Measurements from ENCODE around the gene MACROH2A1.

Gene MACROH2A1

DNA sequence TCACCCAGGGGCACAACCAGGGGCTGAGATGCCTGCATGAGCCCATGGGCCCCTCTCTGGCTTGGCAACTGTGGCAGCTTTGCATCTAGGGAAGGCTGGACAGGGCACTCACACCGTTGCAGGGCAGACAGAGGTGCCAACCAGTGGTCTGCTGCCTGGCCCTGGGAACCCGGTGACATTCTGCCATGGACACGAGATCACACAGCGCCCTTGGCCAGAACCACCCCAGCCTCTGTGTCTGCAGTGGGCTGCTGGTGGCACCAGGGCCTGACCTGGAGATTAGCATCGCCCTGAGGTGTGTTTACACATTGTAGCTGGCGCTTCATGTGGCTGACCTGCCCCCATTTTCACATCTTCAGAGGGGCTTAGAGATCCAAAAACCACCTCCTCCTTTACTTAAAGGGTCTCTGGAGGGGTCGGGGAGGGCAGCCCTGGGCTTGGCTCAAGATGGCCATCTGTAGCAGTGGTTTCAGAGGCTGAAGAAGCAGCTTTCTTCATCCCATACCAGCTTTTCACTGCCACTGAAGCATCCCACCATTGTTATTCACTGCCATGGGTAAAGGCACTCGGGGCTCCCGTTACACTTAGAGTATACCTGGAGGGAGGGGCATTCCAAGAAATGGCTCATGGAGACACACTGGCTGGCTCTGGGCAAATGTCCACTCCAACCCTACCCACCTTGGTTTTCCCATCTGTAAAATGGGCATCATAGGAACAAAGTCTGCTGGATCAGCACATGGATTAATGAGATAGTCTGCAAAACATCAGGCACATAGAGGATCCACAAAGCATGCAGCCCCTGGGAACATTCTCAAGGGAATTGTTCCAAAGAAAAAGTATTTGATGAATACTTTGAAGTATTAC lies 36.7 kb upstream of the MACROH2A1 start:
- DNase-seq, result no peak

- DNase-seq, result no peak
Measured at GRCh38 chr5:135434591-135435466, 35.8 kb upstream of the MACROH2A1 start.

- no peak for DNase-seq
Measured at GRCh38 chr5:135433681-135434426, 34.8 kb upstream of the MACROH2A1 start.

GRCh38 chr5:135432113-135432512 lies 33.1 kb upstream of the MACROH2A1 start:
- no peak for DNase-seq

GRCh38 chr5:135430135-135430437 lies 31.1 kb upstream of the MACROH2A1 start:
- no peak for DNase-seq

DNA sequence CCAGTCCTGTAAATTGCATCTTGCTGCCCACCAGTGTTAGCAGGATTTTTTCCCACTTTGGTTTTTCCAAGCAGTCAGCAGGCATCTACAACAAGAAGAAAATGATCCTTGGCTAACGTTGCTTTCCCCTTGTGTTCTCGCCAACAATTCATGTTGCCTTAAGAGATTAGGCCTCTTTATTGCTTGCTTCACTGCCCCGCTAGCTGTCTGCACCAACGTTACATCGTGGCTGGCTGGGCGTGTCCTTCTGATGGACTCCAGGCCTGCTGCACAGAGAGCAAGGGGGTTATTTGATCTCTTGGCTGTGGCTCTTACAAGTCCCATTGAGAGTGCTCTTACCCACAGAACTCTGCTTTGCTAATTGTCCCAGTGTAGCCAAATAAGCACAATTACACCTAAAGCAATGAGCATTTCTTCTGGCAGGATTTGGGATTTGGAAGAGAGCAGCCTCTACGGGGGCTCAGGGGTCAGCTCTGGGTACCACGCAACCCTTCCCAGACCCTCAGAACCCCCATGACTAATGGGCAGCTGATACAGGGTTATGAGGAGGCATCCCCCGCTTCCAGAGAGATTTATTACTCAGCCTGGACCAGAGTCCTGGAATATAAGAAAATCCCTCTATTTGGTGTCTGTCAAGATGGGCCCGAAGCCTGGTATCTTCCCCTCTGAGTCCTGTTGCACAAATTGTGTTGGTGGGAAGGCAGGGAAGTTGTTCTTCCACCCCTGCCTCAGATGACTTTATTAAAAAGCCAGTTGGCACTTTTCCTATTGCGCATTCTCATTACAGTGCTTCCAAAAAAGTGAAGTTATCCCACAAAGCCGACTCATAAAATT lies 30.5 kb upstream of the MACROH2A1 start:
- no peak for DNase-seq

DNA sequence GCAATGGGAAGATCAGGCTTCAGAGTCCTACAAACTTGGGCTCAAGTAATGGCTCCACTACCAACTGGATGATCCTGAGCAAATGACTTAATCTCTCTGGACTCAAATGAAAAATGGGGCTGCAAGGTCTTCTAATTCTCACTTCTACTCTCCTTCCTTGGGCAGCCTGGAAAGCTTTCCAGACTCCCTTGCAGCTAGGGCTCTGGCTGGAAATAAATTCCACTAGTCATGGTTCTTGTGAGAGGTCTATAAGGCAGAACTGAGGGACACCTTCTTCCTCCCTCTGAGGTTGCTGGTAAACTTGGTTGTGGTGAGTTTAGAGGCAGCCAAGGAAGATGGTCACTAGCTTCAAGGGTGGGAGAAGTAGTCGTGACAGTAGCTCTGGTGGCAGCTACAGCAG lies 29.6 kb upstream of the MACROH2A1 start:
- DNase-seq, result no peak

- DNase-seq, result no peak
Measured at GRCh38 chr5:135426102-135427082, 27.4 kb upstream of the MACROH2A1 start.

GRCh38 chr5:135425641-135426040 lies 26.6 kb upstream of the MACROH2A1 start:
- no peak for DNase-seq

GRCh38 chr5:135423846-135424168 lies 24.8 kb upstream of the MACROH2A1 start:
- no peak for DNase-seq

GRCh38 chr5:135423146-135423845 lies 24.3 kb upstream of the MACROH2A1 start:
- no peak for DNase-seq

GRCh38 chr5:135422419-135422818 lies 23.4 kb upstream of the MACROH2A1 start:
- no peak for DNase-seq

GRCh38 chr5:135417083-135417482 lies 18.1 kb upstream of the MACROH2A1 start:
- no peak for DNase-seq

DNA sequence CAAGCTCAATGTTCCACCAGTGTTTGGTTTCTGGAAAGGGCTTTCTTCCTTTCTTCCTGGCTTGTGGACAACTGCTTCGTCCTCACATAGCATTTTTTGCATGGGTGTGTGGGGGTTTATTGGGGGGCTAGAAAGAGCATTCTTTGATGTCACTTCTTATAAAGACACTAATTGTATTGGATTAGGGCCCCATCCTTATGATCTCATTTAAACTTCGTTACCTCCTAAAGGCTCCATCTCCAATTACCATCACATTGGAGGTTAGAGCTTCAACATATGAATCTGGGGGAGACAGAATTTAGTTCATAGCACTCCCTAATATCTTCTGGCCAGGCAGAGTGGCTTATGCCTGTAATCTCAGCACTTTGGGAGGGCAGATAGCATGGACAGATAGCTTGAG lies 6.1 kb upstream of the MACROH2A1 start:
- DNase-seq, result no peak

- DNase-seq, result no peak
Measured at GRCh38 chr5:135402031-135402430, 3.0 kb upstream of the MACROH2A1 start.

DNA sequence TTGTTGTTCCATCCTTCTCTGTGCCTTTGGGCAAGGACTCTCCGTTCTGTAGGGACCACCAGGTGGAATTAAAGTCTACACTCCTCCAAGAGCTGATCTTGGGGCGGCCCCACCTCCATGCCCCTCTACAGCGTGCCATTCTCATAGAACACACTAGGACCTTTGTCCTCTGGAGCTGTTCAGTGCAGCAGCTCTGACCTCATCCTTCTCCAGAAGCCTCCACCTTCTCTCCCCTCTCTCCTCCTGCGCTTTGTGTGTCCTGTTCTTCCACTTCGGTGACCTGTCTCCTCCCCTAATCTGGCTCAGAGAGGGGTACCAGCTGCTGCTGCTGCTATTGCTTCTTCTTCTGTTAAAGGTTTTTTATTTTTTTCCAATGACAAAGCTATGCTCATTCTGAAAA lies 1.8 kb upstream of the MACROH2A1 start:
- DNase-seq, result no peak

GRCh38 chr5:135399794-135400542 lies 937 bp upstream of the MACROH2A1 start:
- no peak for DNase-seq

GRCh38 chr5:135398160-135398854 lies 724 bp downstream of the MACROH2A1 start:
- no peak for DNase-seq

GRCh38 chr5:135397084-135397483 lies 1.9 kb downstream of the MACROH2A1 start:
- no peak for DNase-seq
